GM19468 (cell line): ENCODE measurements around the gene NCAM1.

Experiments used
- ATAC-seq: cut with Tn5 transposase; IDR thresholded peaks from one replicate; pipeline ENCODE4 v1.9.1; 2021; ENCODE audit warnings: mild to moderate bottlenecking, moderate library complexity, moderate number of reproducible peaks; ENCODE audit not compliant: unreplicated experiment; ENCODE audit errors: extremely low read depth

The NCAM1 gene

GRCh38 chr11:112967082-112967481, 5.9 kb downstream of the NCAM1 start:
- ATAC-seq, result no peak

GRCh38 chr11:112968941-112969713, 7.9 kb downstream of the NCAM1 start:
- no peak for ATAC-seq

GRCh38 chr11:112971195-112971594, 10.0 kb downstream of the NCAM1 start:
- no peak for ATAC-seq

GRCh38 chr11:112971827-112972226, 10.6 kb downstream of the NCAM1 start:
- ATAC-seq, result no peak

- no peak for ATAC-seq
Measured at GRCh38 chr11:112972399-112973145, 11.4 kb downstream of the NCAM1 start.

GRCh38 chr11:112975051-112975450, 13.8 kb downstream of the NCAM1 start:
- no peak for ATAC-seq

GRCh38 chr11:112975493-112975892, 14.3 kb downstream of the NCAM1 start:
- no peak for ATAC-seq

GRCh38 chr11:112977755-112978154, 16.5 kb downstream of the NCAM1 start:
- ATAC-seq, result no peak

GRCh38 chr11:112983887-112984286, 22.7 kb downstream of the NCAM1 start:
- ATAC-seq, result no peak

- ATAC-seq, result no peak
Measured at GRCh38 chr11:112989198-112989597, 28.0 kb downstream of the NCAM1 start.

GRCh38 chr11:112993808-112994207, 32.6 kb downstream of the NCAM1 start:
- no peak for ATAC-seq

GRCh38 chr11:112995423-112996090, 34.3 kb downstream of the NCAM1 start:
- ATAC-seq, result no peak

- no peak for ATAC-seq
Measured at GRCh38 chr11:112996994-112997393, 35.8 kb downstream of the NCAM1 start.

- no peak for ATAC-seq
Measured at GRCh38 chr11:112997857-112998466, 36.7 kb downstream of the NCAM1 start.

GRCh38 chr11:112999520-112999919, 38.3 kb downstream of the NCAM1 start:
- no peak for ATAC-seq

GRCh38 chr11:113001709-113002108, 40.5 kb downstream of the NCAM1 start:
- ATAC-seq, result no peak

GRCh38 chr11:113006896-113007445, 45.8 kb downstream of the NCAM1 start:
- no peak for ATAC-seq

- no peak for ATAC-seq
Measured at GRCh38 chr11:113014262-113015097, 53.3 kb downstream of the NCAM1 start.

- ATAC-seq, result no peak
Measured at GRCh38 chr11:113015098-113015455, 53.9 kb downstream of the NCAM1 start.

- no peak for ATAC-seq
Measured at GRCh38 chr11:113016905-113017304, 55.7 kb downstream of the NCAM1 start.
